ENCODE data around the gene RALGPS1. TPM values are rescaled to one million over a fixed set of nuclear protein-coding genes. Genes with fewer than 3 reads are reported as not detected.

Gene RALGPS1
- total RNA-seq, 5 donors from 2014 or later (not counting 1 experiment from before 2014, with no cell fraction given), result 7.3 to 13.9 (median 9.4) TPM

DNA sequence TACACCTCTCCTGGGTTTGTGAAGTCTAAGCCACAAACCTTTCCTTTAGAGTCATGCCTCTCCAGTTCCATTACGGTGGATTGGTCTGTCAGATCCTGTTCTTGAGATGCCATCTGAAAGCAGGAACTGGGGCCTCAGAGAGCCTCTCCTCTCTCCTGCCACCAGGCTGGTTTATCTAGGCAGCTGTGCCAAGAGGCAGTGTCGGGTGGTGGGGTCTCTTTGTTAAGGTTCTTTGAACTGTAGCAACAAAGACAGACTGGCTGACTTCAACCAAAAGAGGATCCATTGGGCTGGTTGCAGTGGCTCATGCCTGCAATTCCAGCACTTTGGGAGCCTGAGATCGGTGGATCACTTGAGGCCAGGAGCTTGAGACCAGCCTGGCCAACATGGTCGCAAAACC lies 273.8 kb downstream of the RALGPS1 start:
- WGBS (ENCODE audit: insufficient coverage), result no CpG with 5 or more reads among the region's 4 CpGs
- POLR2A ChIA-PET, result no interaction called here
- H3K27ac ChIP-seq (ENCODE audit: low read length), result no peak overlapping the region

DNA sequence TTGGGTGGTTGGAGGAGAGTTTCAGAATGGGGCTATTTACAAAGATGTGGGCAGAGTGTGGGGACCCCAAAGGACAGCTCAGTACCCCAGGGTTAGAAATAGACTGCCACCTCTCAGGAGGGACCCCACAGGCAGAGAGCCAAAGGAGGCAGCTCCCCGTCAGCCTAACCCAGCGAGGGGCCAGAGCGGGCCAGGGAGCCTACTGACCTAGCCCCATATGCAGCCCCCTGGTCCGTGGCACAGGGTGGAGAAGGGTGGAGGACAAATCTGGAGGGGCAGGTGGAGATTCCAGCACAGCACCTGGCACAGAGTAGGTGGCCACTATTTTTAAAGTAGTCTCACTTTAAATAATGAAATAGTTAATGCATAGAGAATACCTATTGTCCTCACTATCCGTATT lies 275.0 kb downstream of the RALGPS1 start:
- Mint-ChIP-seq H3K36me3 (peaks cover 8% of the 10 kb centered on the region), H3K27ac (no peak overlapping the region), H3K4me3 (no peak overlapping the region), H3K9me3 (no peaks in the 10 kb centered on the region), H3K27me3 (peaks cover 0 to 13% of the 10 kb centered on the region in 2 donors), H3K4me1 (no peaks in the 10 kb centered on the region)
- 87% methylated on average over 3 of the region's 5 CpGs for WGBS (ENCODE audit: insufficient coverage)
- H3K36me3 ChIP-seq (ENCODE audit: control insufficient read depth in 2 of 2, extremely low read depth in 1 of 2, insufficient read depth in 1 of 2, low read length in 1 of 2), result no peaks in the 10 kb centered on the region
- ATAC-seq (replicated peaks in 1 of 4) (no peak), DNase-seq (no peak)
- H3K9me3 ChIP-seq, result no peaks in the 10 kb centered on the region
- POLR2A ChIA-PET, result no interaction called here
- CTCF ChIA-PET, result no interaction called here
- no peak overlapping the region for H3K27ac ChIP-seq (ENCODE audit: low read length)
- peaks cover 0 to 15% of the 10 kb centered on the region in 2 experiments for H3K27me3 ChIP-seq (replicated peaks in 1 of 2; ENCODE audit: control insufficient read depth in 2 of 2, extremely low read depth in 1 of 2, insufficient read depth in 2 of 2, low read length in 1 of 2)
- H3K4me1 ChIP-seq (ENCODE audit: control insufficient read depth in 1 of 2, extremely low read depth in 1 of 2, insufficient read depth in 2 of 2, low read length in 2 of 2), result no peaks in the 10 kb centered on the region
- H3K4me3 ChIP-seq (ENCODE audit: control insufficient read depth in 1 of 2, extremely low read depth in 1 of 2, low read length in 1 of 2), result no peak overlapping the region

More for the DNA sequence above, 273.8 kb downstream of the RALGPS1 start:
- peaks cover 0 to 13% of the 10 kb centered on the region in 2 donors for H3K27me3 Mint-ChIP-seq
- CTCF ChIA-PET, result interaction anchor here in 1 of 2 donors (0.6 kb wide), 1 partner anchor 278 kb away, joined by 5 read pairs; no protein-coding TSS in a partner anchor
- no peaks in the 10 kb centered on the region for H3K4me1 Mint-ChIP-seq
- H3K36me3 Mint-ChIP-seq, result peaks cover 19% of the 10 kb centered on the region
- no peaks in the 10 kb centered on the region for H3K9me3 Mint-ChIP-seq
- H3K4me3 ChIP-seq (ENCODE audit: control insufficient read depth in 1 of 2, extremely low read depth in 1 of 2, low read length in 1 of 2), result no peak overlapping the region
- no peak overlapping the region for H3K27ac Mint-ChIP-seq
- no peak for ATAC-seq (replicated peaks in 1 of 4)
- H3K9me3 ChIP-seq, result no peaks in the 10 kb centered on the region
- no peak for DNase-seq
- no peak overlapping the region for H3K4me3 Mint-ChIP-seq
- H3K36me3 ChIP-seq (ENCODE audit: control insufficient read depth in 2 of 2, extremely low read depth in 1 of 2, insufficient read depth in 1 of 2, low read length in 1 of 2), result no peaks in the 10 kb centered on the region
- peaks cover 0 to 14% of the 10 kb centered on the region in 2 experiments for H3K27me3 ChIP-seq (replicated peaks in 1 of 2; ENCODE audit: control insufficient read depth in 2 of 2, extremely low read depth in 1 of 2, insufficient read depth in 2 of 2, low read length in 1 of 2)
- H3K4me1 ChIP-seq (ENCODE audit: control insufficient read depth in 1 of 2, extremely low read depth in 1 of 2, insufficient read depth in 2 of 2, low read length in 2 of 2), result no peaks in the 10 kb centered on the region

DNA sequence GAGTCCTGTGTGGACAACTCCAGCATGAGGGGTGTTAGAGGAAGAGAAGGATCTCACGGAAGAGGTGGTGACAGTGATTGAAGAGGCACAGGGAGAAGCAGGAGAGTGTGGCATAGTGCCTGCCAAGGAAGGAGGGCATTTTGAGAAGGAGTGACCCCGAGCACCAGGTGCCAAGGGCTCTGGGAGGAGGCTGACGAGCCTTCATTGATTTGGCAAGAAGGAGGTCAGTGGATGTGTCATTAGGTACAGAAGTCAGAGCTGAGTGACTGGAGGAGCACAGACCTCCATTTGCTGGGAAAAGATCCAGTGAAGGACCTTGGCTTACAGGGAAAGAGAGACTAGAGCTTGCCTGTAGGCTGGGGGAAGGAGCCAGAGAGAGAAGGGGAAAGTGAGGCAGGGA lies 278.2 kb downstream of the RALGPS1 start:
- Mint-ChIP-seq H3K9me3 (no peaks in the 10 kb centered on the region), H3K36me3 (peaks cover 8% of the 10 kb centered on the region), H3K4me3 (no peak overlapping the region), H3K27me3 (peaks cover 0 to 13% of the 10 kb centered on the region in 2 donors), H3K27ac (no peak overlapping the region), H3K4me1 (no peaks in the 10 kb centered on the region)
- H3K27me3 ChIP-seq (replicated peaks in 1 of 2; ENCODE audit: control insufficient read depth in 2 of 2, extremely low read depth in 1 of 2, insufficient read depth in 2 of 2, low read length in 1 of 2), result peaks cover 0 to 15% of the 10 kb centered on the region in 2 experiments
- H3K36me3 ChIP-seq (ENCODE audit: control insufficient read depth in 2 of 2, extremely low read depth in 1 of 2, insufficient read depth in 1 of 2, low read length in 1 of 2), result no peaks in the 10 kb centered on the region
- no peak for DNase-seq
- CTCF ChIA-PET, result no interaction called here
- no peaks in the 10 kb centered on the region for H3K4me1 ChIP-seq (ENCODE audit: control insufficient read depth in 1 of 2, extremely low read depth in 1 of 2, insufficient read depth in 2 of 2, low read length in 2 of 2)
- POLR2A ChIA-PET, result no interaction called here
- 86% methylated on average over 3 of the region's 3 CpGs for WGBS (ENCODE audit: insufficient coverage)
- ATAC-seq (replicated peaks in 1 of 4), result no peak
- H3K27ac ChIP-seq (ENCODE audit: low read length), result no peak overlapping the region
- no peak overlapping the region for H3K4me3 ChIP-seq (ENCODE audit: control insufficient read depth in 1 of 2, extremely low read depth in 1 of 2, low read length in 1 of 2)
- H3K9me3 ChIP-seq, result no peaks in the 10 kb centered on the region

DNA sequence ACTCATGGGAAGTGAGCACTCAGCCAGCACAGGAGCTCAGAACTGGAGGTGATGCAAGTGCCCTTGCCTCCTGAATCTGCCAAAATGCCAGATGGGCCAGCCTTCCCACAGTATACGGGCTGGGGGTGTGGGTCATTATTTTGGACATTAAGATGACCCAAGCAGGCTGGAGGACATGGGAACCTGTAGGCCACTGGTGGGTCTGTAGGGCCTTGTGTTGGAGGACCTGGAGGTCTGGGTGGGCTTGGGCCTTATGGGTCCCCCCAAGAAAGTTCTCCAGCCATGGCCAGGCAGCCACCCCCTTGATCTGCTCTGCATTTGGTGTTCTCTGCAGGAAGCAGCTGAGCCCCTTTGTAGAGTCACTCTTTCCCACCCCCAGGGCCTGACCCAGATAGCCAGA lies 278.9 kb downstream of the RALGPS1 start:
- DNase-seq (no peak), ATAC-seq (replicated peaks in 1 of 4) (no peak)
- Mint-ChIP-seq H3K27me3 (peaks cover 0 to 15% of the 10 kb centered on the region in 2 donors), H3K9me3 (no peaks in the 10 kb centered on the region), H3K36me3 (peaks cover 8% of the 10 kb centered on the region), H3K27ac (no peak overlapping the region), H3K4me3 (no peak overlapping the region), H3K4me1 (peaks cover 3 to 4% (median 3%) of the 10 kb centered on the region in 3 donors)
- ChIA-PET POLR2A (no interaction called here), CTCF (no interaction called here)
- Histone ChIP-seq H3K36me3 (ENCODE audit: control insufficient read depth in 2 of 2, extremely low read depth in 1 of 2, insufficient read depth in 1 of 2, low read length in 1 of 2) (no peaks in the 10 kb centered on the region), H3K4me3 (ENCODE audit: control insufficient read depth in 1 of 2, extremely low read depth in 1 of 2, low read length in 1 of 2) (no peak overlapping the region), H3K4me1 (ENCODE audit: control insufficient read depth in 1 of 2, extremely low read depth in 1 of 2, insufficient read depth in 2 of 2, low read length in 2 of 2) (no peaks in the 10 kb centered on the region), H3K27ac (ENCODE audit: low read length) (no peak overlapping the region), H3K9me3 (no peaks in the 10 kb centered on the region), H3K27me3 (replicated peaks in 1 of 2; ENCODE audit: control insufficient read depth in 2 of 2, extremely low read depth in 1 of 2, insufficient read depth in 2 of 2, low read length in 1 of 2) (peaks cover 0 to 21% of the 10 kb centered on the region in 2 experiments)
- no CpG with 5 or more reads among the region's 1 CpG for WGBS (ENCODE audit: insufficient coverage)

DNA sequence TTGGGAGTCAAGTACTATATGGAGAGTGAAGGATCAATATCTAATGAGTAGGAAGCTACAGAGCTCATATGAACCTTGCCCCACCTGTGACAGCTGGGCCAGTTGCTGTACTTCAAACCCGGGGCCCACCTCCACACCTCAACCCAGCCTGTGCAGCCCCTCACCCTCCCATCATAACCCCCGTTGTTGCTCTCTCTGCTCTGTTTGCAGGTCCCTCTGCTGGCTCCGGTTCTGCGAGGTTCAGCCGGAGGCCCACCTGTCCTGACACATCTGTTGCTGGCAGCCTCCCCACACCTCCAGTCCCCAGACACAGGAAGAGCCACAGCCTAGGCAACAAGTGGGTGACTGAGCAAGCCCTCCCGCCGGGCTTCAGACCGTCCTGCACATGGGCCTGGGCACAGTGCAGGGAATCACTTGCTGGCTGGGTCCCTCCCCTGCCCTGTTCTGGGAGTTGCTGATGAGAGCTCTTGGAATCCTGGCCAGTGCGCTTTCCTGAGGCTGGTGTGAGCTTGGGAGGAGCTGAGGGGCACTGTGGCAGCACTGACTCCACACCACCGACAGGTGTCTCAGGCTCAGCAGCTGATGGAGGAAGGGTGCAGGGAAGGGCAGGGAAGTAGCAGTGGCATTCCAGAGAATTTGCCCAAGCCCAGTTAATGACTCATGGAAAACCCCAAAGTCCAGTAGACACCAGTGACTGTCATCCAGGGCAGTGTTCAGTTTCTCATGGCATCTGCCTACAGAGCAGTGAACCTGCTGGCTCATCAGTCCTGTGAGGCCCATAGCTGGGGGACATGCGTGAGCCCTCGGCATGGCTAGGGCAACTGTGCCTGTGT lies 280.5 kb downstream of the RALGPS1 start:
- Histone ChIP-seq H3K27me3 (replicated peaks in 1 of 2; ENCODE audit: control insufficient read depth in 2 of 2, extremely low read depth in 1 of 2, insufficient read depth in 2 of 2, low read length in 1 of 2) (peaks cover 0 to 32% of the 10 kb centered on the region in 2 experiments), H3K36me3 (ENCODE audit: control insufficient read depth in 2 of 2, extremely low read depth in 1 of 2, insufficient read depth in 1 of 2, low read length in 1 of 2) (no peaks in the 10 kb centered on the region), H3K4me1 (ENCODE audit: control insufficient read depth in 1 of 2, extremely low read depth in 1 of 2, insufficient read depth in 2 of 2, low read length in 2 of 2) (peaks cover 0 to 9% of the 10 kb centered on the region in 2 experiments), H3K9me3 (no peaks in the 10 kb centered on the region), H3K4me3 (ENCODE audit: control insufficient read depth in 1 of 2, extremely low read depth in 1 of 2, low read length in 1 of 2) (no peak overlapping the region), H3K27ac (ENCODE audit: low read length) (no peak overlapping the region)
- Mint-ChIP-seq H3K36me3 (peaks cover 8% of the 10 kb centered on the region), H3K4me3 (no peak overlapping the region), H3K27me3 (peaks cover 0 to 18% of the 10 kb centered on the region in 2 donors), H3K27ac (no peak overlapping the region), H3K9me3 (no peaks in the 10 kb centered on the region), H3K4me1 (peaks cover 8 to 13% (median 11%) of the 10 kb centered on the region in 3 donors)
- no peak for DNase-seq
- 95% methylated on average over 9 of the region's 12 CpGs for WGBS (ENCODE audit: insufficient coverage)
- no peak for ATAC-seq (replicated peaks in 1 of 4)
- ChIA-PET POLR2A (no interaction called here), CTCF (interaction anchor here in 1 of 2 donors (1.5 kb wide), 1 partner anchor 256 kb away, joined by 3 read pairs; no protein-coding TSS in a partner anchor)

DNA sequence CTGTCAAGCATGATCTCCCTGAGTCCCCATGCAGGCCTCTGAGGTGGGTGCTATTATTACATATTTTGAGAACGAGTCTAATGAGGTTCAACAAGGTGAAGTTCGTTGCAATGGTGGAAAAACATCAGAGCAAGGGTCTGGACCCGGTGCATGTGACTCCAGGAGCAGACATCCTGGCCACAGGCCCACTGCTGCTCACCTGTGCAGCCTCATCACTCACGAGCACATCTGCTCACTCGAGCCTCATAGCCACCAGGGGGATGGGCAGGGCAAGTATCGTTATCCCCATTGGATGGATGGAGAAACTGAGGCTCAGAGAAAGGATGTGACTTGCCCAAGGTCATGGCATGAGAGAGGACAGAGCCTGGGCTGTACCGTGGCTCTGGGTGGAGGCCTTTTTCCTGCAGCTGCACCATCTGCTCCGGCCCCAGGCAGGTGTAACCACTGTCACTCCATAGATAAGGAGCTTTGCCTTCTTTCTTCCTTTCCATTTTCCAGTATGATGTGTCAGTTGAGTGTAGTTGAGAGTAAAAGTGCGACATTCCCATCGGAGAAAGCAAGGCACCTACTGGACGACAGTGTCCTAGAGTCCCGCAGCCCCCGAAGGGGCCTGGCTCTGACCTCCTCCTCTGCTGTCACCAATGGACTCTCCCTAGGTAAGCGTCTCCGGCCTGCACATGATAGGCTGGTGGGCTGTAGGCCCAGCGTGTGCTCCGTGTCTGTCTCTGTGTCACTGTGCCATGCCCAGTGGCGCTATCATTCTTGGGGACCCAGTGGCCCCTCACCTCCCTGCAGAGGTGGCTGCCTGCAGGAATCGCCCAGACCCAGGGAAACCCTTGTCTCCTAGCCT lies 281.6 kb downstream of the RALGPS1 start:
- no peak overlapping the region for H3K27ac Mint-ChIP-seq

More for the DNA sequence above, 281.6 kb downstream of the RALGPS1 start:
- no peak overlapping the region for H3K4me3 ChIP-seq (ENCODE audit: control insufficient read depth in 1 of 2, extremely low read depth in 1 of 2, low read length in 1 of 2)
- Mint-ChIP-seq H3K9me3 (no peaks in the 10 kb centered on the region), H3K4me1 (peaks cover 8 to 13% (median 11%) of the 10 kb centered on the region in 3 donors), H3K27me3 (peaks cover 0 to 18% of the 10 kb centered on the region in 2 donors), H3K36me3 (peaks cover 8% of the 10 kb centered on the region), H3K4me3 (no peak overlapping the region)
- H3K27ac ChIP-seq (ENCODE audit: low read length), result no peak overlapping the region
- ChIA-PET POLR2A (interaction anchor here in 1 of 2 donors (0.6 kb wide), 1 partner anchor 197 kb away, joined by 3 read pairs; no protein-coding TSS in a partner anchor), CTCF (interaction anchor here in 1 of 2 donors (1.0 kb wide), 1 partner anchor 231 kb away, joined by 3 read pairs; no protein-coding TSS in a partner anchor)
- H3K27me3 ChIP-seq (replicated peaks in 1 of 2; ENCODE audit: control insufficient read depth in 2 of 2, extremely low read depth in 1 of 2, insufficient read depth in 2 of 2, low read length in 1 of 2), result peaks cover 0 to 36% of the 10 kb centered on the region in 2 experiments
- ATAC-seq (replicated peaks in 1 of 4) (no peak), DNase-seq (no peak)
- WGBS (ENCODE audit: insufficient coverage), result 80% methylated on average over 15 of the region's 19 CpGs
- H3K36me3 ChIP-seq (ENCODE audit: control insufficient read depth in 2 of 2, extremely low read depth in 1 of 2, insufficient read depth in 1 of 2, low read length in 1 of 2), result no peaks in the 10 kb centered on the region
- peaks cover 0 to 9% of the 10 kb centered on the region in 2 experiments for H3K4me1 ChIP-seq (ENCODE audit: control insufficient read depth in 1 of 2, extremely low read depth in 1 of 2, insufficient read depth in 2 of 2, low read length in 2 of 2)
- no peaks in the 10 kb centered on the region for H3K9me3 ChIP-seq
